ENCODE measurements around the gene KIRREL2. TPM values are rescaled to one million over a fixed set of nuclear protein-coding genes. Genes with fewer than 3 reads are reported as not detected.

The KIRREL2 gene
- total RNA-seq, 2 donors from 2014 or later: 1.2 TPM; not detected in 1

DNA sequence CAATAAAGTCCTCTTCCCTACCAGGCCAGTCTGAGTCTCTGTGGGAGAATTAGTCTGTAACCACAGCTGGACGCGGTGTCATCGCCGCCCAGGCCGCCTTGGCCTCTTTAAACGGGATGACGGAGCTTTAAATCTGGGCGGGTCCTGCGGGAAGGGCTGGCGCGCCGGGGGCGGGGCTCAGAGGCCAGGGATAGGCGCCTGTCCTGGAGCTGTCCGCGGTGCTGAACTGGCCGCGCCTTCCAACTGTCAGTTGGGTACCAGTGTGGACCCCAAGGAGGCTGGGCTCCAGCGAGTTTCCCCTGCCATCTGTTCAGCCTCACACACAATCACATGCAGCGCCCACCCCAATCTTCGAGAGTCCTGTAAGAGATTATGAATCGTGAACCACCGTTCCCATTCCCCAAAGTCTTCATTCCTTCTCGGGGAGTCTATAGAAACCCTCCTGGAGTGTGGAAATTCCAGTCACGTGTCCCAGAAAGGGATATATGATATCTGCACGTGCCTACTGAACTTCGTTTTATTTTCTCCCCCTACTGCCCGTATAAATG, 23.1 kb downstream of the KIRREL2 start:
- no peak overlapping the region for H3K4me3 ChIP-seq
- DNase-seq (ENCODE audit: low spot score): peak; percentile 63
- intact Hi-C loops (cut with DNase I): no loop called here

DNA sequence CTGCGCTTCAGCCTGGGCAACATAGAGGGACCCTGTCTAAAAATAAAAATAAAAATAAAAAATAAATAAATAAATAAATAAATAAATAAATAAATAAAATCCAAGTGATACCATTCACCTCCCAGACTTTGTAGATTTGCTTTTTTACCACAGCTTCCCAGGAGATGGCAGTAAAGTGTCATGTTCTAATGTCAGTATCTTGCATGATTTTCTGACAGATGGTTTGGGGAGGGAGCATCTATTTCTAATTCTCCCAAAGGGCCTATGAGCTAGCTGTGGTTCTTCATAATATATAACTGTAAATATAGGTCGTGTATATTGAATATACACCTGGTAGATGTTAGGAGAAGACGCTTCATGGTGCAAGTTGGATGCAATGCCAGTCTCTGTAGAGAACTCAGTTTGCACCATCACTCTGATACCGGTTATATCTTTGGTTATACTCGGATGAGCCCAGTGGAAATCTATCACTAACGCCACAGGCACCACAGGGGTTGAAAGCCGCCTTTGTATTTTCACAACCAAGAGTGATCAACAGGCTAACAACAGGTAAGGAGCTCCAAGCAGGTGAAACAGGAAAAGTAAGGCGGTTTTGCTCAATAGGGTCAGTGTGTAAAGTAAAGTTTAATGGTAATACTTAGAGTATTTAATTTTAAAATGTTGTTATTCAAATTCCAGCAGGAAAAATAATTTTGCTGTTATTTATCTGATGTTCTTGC, 25.6 kb downstream of the KIRREL2 start:
- peak; percentile 29 for TF ChIP-seq POLR2AphosphoS5 (IDR thresholded peaks at IDR 0.05)
- TF ChIP-seq, protein P1, sequence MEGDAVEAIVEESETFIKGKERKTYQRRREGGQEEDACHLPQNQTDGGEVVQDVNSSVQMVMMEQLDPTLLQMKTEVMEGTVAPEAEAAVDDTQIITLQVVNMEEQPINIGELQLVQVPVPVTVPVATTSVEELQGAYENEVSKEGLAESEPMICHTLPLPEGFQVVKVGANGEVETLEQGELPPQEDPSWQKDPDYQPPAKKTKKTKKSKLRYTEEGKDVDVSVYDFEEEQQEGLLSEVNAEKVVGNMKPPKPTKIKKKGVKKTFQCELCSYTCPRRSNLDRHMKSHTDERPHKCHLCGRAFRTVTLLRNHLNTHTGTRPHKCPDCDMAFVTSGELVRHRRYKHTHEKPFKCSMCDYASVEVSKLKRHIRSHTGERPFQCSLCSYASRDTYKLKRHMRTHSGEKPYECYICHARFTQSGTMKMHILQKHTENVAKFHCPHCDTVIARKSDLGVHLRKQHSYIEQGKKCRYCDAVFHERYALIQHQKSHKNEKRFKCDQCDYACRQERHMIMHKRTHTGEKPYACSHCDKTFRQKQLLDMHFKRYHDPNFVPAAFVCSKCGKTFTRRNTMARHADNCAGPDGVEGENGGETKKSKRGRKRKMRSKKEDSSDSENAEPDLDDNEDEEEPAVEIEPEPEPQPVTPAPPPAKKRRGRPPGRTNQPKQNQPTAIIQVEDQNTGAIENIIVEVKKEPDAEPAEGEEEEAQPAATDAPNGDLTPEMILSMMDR (IDR thresholded peaks at IDR 0.05): peak in 3 of 4 experiments; percentile 32 to 75 (median 42)
- TF ChIP-seq POLR2A (IDR thresholded peaks at IDR 0.05): no peak
- peak; percentile 42 for DNase-seq (ENCODE audit: low spot score)
- H3K4me3 ChIP-seq: no peak overlapping the region
- intact Hi-C loops (cut with DNase I): loop anchor here (1.0 kb wide), 1 partner anchor 49 kb away; no protein-coding TSS in a partner anchor
- 33% methylated on average over 8 of the region's 8 CpGs for WGBS
- no peaks in the 10 kb centered on the region for H3K9me3 ChIP-seq
- no peak overlapping the region for H3K27ac ChIP-seq
- H3K36me3 ChIP-seq: no peaks in the 10 kb centered on the region
- no peaks in the 10 kb centered on the region for H3K27me3 ChIP-seq (replicated peaks; ENCODE audit: insufficient read depth)
- no peaks in the 10 kb centered on the region for H3K4me1 ChIP-seq (replicated peaks)

More for the DNA sequence above, 23.1 kb downstream of the KIRREL2 start:
- H3K27me3 ChIP-seq (replicated peaks; ENCODE audit: insufficient read depth): no peaks in the 10 kb centered on the region
- 3% methylated on average over 28 of the region's 28 CpGs for WGBS
- peak; percentile 55 for TF ChIP-seq POLR2AphosphoS5 (IDR thresholded peaks at IDR 0.05)
- TF ChIP-seq, protein P1 (IDR thresholded peaks at IDR 0.05): no peak
- no peak overlapping the region for H3K27ac ChIP-seq
- no peaks in the 10 kb centered on the region for H3K36me3 ChIP-seq
- H3K9me3 ChIP-seq: no peaks in the 10 kb centered on the region
- no peaks in the 10 kb centered on the region for H3K4me1 ChIP-seq (replicated peaks)

DNA sequence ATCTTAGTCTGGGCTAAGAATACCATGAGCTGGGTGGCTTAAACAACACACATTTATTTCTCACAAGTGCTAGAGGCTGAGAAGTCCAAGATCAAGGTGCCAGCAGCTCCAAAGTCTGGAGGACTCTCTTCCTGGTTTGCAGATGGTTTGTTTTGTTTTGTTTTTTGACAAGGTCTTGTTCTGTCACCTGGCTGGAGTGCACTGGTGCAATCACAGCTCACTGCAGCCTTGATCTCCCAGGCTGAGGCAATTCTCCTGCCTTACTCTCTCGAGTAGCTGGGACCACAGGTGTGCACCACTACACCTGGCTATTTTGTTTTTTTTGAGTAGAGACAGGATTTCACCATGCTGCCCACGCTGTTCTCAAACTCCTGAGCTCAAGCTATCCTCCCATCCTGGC, 27.2 kb downstream of the KIRREL2 start:
- Histone ChIP-seq H3K4me3 (no peak overlapping the region), H3K9me3 (no peaks in the 10 kb centered on the region), H3K27ac (no peak overlapping the region), H3K4me1 (replicated peaks) (no peaks in the 10 kb centered on the region), H3K27me3 (replicated peaks; ENCODE audit: insufficient read depth) (no peaks in the 10 kb centered on the region), H3K36me3 (peaks cover 5 to 11% of the 10 kb centered on the region in 2 donors)
- intact Hi-C loops (cut with DNase I): no loop called here
- no peak for DNase-seq (ENCODE audit: low spot score)
- 48% methylated on average over 2 of the region's 2 CpGs for WGBS
- no peak for TF ChIP-seq POLR2A (IDR thresholded peaks at IDR 0.05)
- TF ChIP-seq POLR2AphosphoS5 (IDR thresholded peaks at IDR 0.05): no peak
- TF ChIP-seq, protein P1 (IDR thresholded peaks at IDR 0.05): no peak

DNA sequence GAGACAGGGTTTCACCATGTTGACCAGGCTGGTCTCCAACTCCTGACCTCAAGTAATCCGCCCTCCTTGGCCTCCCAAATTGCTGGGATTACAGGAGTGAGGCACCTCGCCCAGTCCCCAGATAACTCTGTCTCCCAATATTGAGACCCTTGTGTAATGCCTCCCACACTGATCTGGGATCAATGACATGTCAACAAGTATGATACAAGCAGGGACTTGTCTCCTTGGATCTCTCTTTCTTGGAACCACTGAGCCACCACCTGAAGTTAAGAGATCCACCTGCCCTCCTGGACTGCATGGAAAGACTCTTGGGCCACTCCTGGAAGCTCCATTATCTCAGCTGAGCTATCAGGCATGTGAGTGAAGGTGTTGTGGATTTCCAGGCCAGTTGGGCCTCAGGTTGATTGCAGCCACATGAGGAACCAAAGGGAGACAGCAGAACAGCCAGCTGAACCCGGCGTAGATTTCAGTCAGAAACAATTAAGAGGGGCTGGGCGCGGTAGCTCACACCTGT, 28.6 kb downstream of the KIRREL2 start:
- intact Hi-C loops (cut with DNase I): no loop called here
- Histone ChIP-seq H3K4me1 (replicated peaks) (no peaks in the 10 kb centered on the region), H3K27ac (no peak overlapping the region), H3K4me3 (no peak overlapping the region), H3K36me3 (peaks cover 8 to 19% of the 10 kb centered on the region in 2 donors), H3K9me3 (no peaks in the 10 kb centered on the region), H3K27me3 (replicated peaks; ENCODE audit: insufficient read depth) (no peaks in the 10 kb centered on the region)
- no peak for DNase-seq (ENCODE audit: low spot score)
- no peak for TF ChIP-seq POLR2A (IDR thresholded peaks at IDR 0.05)
- TF ChIP-seq, protein P1 (IDR thresholded peaks at IDR 0.05): no peak
- TF ChIP-seq POLR2AphosphoS5 (IDR thresholded peaks at IDR 0.05): no peak
- WGBS: 95% methylated on average over 6 of the region's 6 CpGs

Measured in prostate gland (tissue), 2 donors.